Gastrocnemius medialis (tissue), 4 donors: ENCODE data around the gene TSPAN14. TPM values are rescaled to one million over a fixed set of nuclear protein-coding genes. Genes with fewer than 3 reads are reported as not detected.

Source experiments
- ATAC-seq, 2 donors: fragments of 150-250 bp; one replicate each; pipeline ENCODE4 v1.9.1; 2016
- DNase-seq, 2 donors: peaks; one replicate each; pipeline ENCODE4 v3.0.0-alpha.2; 2019
- H3K27ac ChIP-seq, 4 donors: fragments of 200-600 bp; sonication (generic); 1 replicate in 1 of 4; 2 replicates in 3 of 4; pipeline ENCODE4 v1.5.1; 2016 to 2018; ENCODE audit warnings: mild to moderate bottlenecking in 2 of 4, moderate library complexity in 1 of 4
- H3K27me3 ChIP-seq, 3 donors: fragments of 200-600 bp; sonication (generic) in 2 of 3; 1 replicate in 1 of 3; 2 replicates in 2 of 3; pipeline versions ENCODE4 v1.5.1 to v1.6.0; 2016 to 2019; ENCODE audit warnings: mild to moderate bottlenecking in 1 of 3, moderate library complexity in 1 of 3
- H3K36me3 ChIP-seq, 2 donors: fragments of 200-600 bp; sonication (generic) in 1 of 2; one replicate each; pipeline ENCODE4 v1.5.1; 2017 to 2018
- H3K4me1 ChIP-seq, 2 donors: fragments of 200-600 bp; sonication (generic) in 1 of 2; one replicate each; pipeline ENCODE4 v1.5.1; 2016 to 2017; ENCODE audit warnings: mild to moderate bottlenecking in 2 of 2
- H3K4me3 ChIP-seq, 4 donors: fragments of 200-600 bp; sonication (generic) in 3 of 4; 1 replicate in 1 of 4; 2 replicates in 3 of 4; pipeline ENCODE4 v1.5.1; 2016 to 2019; ENCODE audit warnings: mild to moderate bottlenecking in 2 of 4
- H3K9me3 ChIP-seq, 3 donors: fragments of 200-600 bp; sonication (generic) in 2 of 3; 1 replicate in 1 of 3; 2 replicates in 2 of 3; pipeline ENCODE4 v1.5.1; 2016 to 2019
- POLR2A ChIP-seq, 2 donors: fragments of 450-650 bp; IDR thresholded peaks; one replicate each; pipeline ENCODE4 v1.6.1; 2017; ENCODE audit warnings: antibody characterized with exemption in 2 of 2, mild to moderate bottlenecking in 2 of 2, moderate library complexity in 2 of 2
- in situ Hi-C, 4 donors: fragments of 200-750 bp; cut with MboI; loops; one replicate each; pipeline versions ENCODE4 v1.15.0 to v1.8.0; 2017; ENCODE audit warnings: low sequenced_read_pairs in 4 of 4
- intact Hi-C: fragments of 100-400 bp; cut with DNase I; formaldehyde crosslinking; loops from one replicate; pipeline ENCODE4 v1.15.1; 2023; ENCODE audit warnings: low total_unique reads
- total RNA-seq, 4 donors: library from RNA; depleted of rRNA; stranded (reverse); fragments of >200 nt; gene quantifications; one replicate each; pipeline versions ENCODE4 v1.1.0 to v1.2.3, GENCODE V29; 2016
- TF ChIP-seq, protein P1 (sequence below), 5 experiments: fragments of 450-650 bp in 3 of 5; fragments of 200-600 bp in 2 of 5; sonication (generic) in 2 of 5; IDR thresholded peaks in 4 of 5; conservative IDR thresholded peaks in 1 of 5; 1 replicate in 4 of 5; 2 replicates in 1 of 5; pipeline ENCODE4 v1.5.1; 2016 to 2019; ENCODE audit warnings: antibody characterized with exemption in 5 of 5, mild to moderate bottlenecking in 3 of 5, moderate library complexity in 3 of 5

Gene TSPAN14
- total RNA-seq, 4 donors from 2014 or later, result 22.6 to 29.3 (median 26.9) TPM

DNA sequence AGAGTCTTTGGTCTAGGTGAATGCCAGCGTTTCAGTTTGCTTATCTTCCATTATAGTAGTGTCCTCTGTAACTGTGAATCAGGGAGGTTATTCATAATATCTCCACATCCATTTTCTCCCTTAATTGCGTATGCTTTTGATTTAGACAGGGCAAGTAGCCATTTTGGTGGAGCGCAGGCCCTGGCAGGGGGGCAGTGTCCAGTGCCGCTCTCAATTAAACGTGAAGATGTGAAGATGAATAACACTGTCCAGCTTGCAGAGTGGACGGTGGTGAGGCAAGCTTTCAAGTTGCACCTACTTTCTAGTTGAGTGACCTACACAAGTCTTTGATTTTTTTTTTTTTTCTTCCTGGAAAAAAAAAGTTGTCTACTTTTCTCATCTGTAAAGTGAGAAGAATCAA lies 4.5 kb downstream of the TSPAN14 start:
- ATAC-seq (no peak), DNase-seq (no peak)
- peak overlapping the region in 2 of 4 donors; percentile 11 to 20 for H3K4me3 ChIP-seq
- in situ Hi-C loops, result loop anchor here in 1 of 4 donors (5.0 kb wide), 1 partner anchor 39 kb away; no protein-coding TSS in a partner anchor
- H3K27me3 ChIP-seq, result no peaks in the 10 kb centered on the region
- H3K9me3 ChIP-seq, result no peaks in the 10 kb centered on the region
- TF ChIP-seq, protein P1, sequence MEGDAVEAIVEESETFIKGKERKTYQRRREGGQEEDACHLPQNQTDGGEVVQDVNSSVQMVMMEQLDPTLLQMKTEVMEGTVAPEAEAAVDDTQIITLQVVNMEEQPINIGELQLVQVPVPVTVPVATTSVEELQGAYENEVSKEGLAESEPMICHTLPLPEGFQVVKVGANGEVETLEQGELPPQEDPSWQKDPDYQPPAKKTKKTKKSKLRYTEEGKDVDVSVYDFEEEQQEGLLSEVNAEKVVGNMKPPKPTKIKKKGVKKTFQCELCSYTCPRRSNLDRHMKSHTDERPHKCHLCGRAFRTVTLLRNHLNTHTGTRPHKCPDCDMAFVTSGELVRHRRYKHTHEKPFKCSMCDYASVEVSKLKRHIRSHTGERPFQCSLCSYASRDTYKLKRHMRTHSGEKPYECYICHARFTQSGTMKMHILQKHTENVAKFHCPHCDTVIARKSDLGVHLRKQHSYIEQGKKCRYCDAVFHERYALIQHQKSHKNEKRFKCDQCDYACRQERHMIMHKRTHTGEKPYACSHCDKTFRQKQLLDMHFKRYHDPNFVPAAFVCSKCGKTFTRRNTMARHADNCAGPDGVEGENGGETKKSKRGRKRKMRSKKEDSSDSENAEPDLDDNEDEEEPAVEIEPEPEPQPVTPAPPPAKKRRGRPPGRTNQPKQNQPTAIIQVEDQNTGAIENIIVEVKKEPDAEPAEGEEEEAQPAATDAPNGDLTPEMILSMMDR (IDR thresholded peaks at IDR 0.05 in 4 of 5, conservative IDR thresholded peaks at IDR 0.05 in 1 of 5), result no peak
- no peak for TF ChIP-seq POLR2A (IDR thresholded peaks at IDR 0.05)
- no peaks in the 10 kb centered on the region for H3K36me3 ChIP-seq
- peak overlapping the region; percentile 55 to 95 (median 88) for H3K27ac ChIP-seq
- intact Hi-C loops, result loop anchor here (5.0 kb wide), 1 partner anchor 381 kb away; the partner anchor contains the start of gene TMEM254
- peaks cover 47 to 60% of the 10 kb centered on the region in 2 donors for H3K4me1 ChIP-seq

GRCh38 chr10:80459047-80459865 lies 5.1 kb downstream of the TSPAN14 start:
- Histone ChIP-seq H3K4me3 (peak overlapping the region; percentile 11 to 21 (median 17)), H3K4me1 (peaks cover 53 to 66% of the 10 kb centered on the region in 2 donors)
- no peak for ATAC-seq

GRCh38 chr10:80460399-80461207 lies 6.5 kb downstream of the TSPAN14 start:
- Histone ChIP-seq H3K36me3 (no peaks in the 10 kb centered on the region), H3K4me3 (peak overlapping the region in 2 of 4 donors; percentile 0 to 14), H3K4me1 (peaks cover 62 to 75% of the 10 kb centered on the region in 2 donors), H3K27ac (peak overlapping the region; percentile 55 to 95 (median 88)), H3K9me3 (no peaks in the 10 kb centered on the region), H3K27me3 (no peaks in the 10 kb centered on the region)
- intact Hi-C loops, result no loop called here
- in situ Hi-C loops, result no loop called here
- ATAC-seq, result no peak
- DNase-seq, result peak in 1 of 2 donors; percentile 28
- TF ChIP-seq POLR2A (IDR thresholded peaks at IDR 0.05), result no peak
- TF ChIP-seq, protein P1 (IDR thresholded peaks at IDR 0.05 in 4 of 5, conservative IDR thresholded peaks at IDR 0.05 in 1 of 5), result no peak

More at GRCh38 chr10:80459047-80459865, 5.1 kb downstream of the TSPAN14 start:
- no peaks in the 10 kb centered on the region for H3K36me3 ChIP-seq
- peak; percentile 20 to 47 for DNase-seq
- TF ChIP-seq, protein P1 (IDR thresholded peaks at IDR 0.05 in 4 of 5, conservative IDR thresholded peaks at IDR 0.05 in 1 of 5), result no peak
- peak in 1 of 2 donors; percentile 23 for TF ChIP-seq POLR2A (IDR thresholded peaks at IDR 0.05)
- H3K27me3 ChIP-seq, result no peaks in the 10 kb centered on the region
- H3K27ac ChIP-seq, result peak overlapping the region; percentile 55 to 95 (median 88)
- intact Hi-C loops (loop anchor here (5.0 kb wide), 1 partner anchor 382 kb away; the partner anchor contains the start of gene TMEM254), in situ Hi-C loops (loop anchor here in 1 of 4 donors (5.0 kb wide), 1 partner anchor 38 kb away; no protein-coding TSS in a partner anchor)
- H3K9me3 ChIP-seq, result no peaks in the 10 kb centered on the region

DNA sequence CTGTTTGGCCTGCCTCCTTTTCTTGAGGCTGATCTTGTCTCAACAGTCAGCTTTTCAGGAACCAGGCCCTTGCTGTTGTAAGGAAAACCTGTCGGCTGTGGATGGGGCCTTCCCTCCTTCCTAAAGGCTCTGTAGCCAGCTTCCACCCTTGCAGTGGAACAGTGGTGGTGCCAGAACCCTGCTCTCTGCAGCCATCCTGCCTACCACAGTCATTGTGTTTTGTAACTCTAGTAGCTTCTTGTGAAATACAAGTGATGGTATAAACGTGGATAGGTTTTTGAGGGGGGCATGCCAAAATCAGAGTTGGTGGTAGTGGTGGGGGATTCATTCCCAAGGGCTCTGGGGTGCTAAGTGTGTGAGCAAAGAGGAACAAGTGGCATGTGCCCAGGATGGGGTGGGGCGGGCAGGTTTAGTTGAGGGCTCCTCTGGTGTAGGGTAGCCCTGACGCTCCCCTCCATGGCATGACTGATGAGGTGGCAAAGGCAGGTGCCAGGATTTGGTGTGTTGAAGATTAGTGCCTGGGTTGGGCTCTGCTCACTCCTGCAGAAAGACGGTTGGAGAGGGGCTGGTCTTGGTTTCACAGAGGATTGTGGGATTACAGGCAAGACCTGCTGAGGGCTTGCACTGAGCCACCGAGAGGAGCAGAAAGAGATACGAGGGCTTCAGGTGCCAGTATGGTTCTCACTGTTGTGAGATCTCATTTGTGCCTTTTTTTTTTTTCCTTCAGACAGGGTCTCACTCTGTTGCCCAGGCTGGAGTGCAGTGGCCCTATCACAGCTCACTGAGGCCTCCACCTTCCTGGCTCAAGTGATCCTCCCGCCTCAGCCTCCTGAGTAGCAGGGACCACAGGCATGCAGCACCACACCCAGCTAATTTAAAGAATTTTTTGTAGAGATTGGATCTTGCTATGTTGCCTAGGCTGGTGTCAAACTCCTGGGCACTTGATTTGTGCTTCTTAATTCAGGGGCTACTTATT lies 7.4 kb downstream of the TSPAN14 start:
- in situ Hi-C loops, result no loop called here

More for the DNA sequence above, 7.4 kb downstream of the TSPAN14 start:
- Histone ChIP-seq H3K36me3 (no peaks in the 10 kb centered on the region), H3K4me3 (peak overlapping the region in 1 of 4 donors; percentile 0), H3K27ac (peak overlapping the region; percentile 55 to 95 (median 88)), H3K4me1 (peaks cover 66 to 80% of the 10 kb centered on the region in 2 donors), H3K27me3 (no peaks in the 10 kb centered on the region), H3K9me3 (no peaks in the 10 kb centered on the region)
- no peak for DNase-seq
- peak; percentile 27 to 47 for ATAC-seq
- intact Hi-C loops, result no loop called here
- TF ChIP-seq, protein P1 (IDR thresholded peaks at IDR 0.05 in 4 of 5, conservative IDR thresholded peaks at IDR 0.05 in 1 of 5), result no peak
- TF ChIP-seq POLR2A (IDR thresholded peaks at IDR 0.05), result no peak
